Fibroblast of mammary gland (primary cell): ENCODE data around the gene BCAS4.

ENCODE experiments used
- DNase-seq: peaks from one replicate; pipeline ENCODE4 v3.0.0-alpha.2; 2010; ENCODE audit warnings: low read depth
- H3K4me3 ChIP-seq: 2 replicates; pipeline ENCODE4 v1.5.1; 2011; ENCODE audit warnings: low read depth, mild to moderate bottlenecking, low read length, moderate library complexity; ENCODE audit not compliant: control insufficient read depth
- TF ChIP-seq, protein P1 (sequence below): conservative IDR thresholded peaks from 2 replicates; pipeline ENCODE4 v1.5.1; 2011; ENCODE audit warnings: low read depth, low read length, inconsistent platforms; ENCODE audit not compliant: control insufficient read depth, insufficient read depth

The BCAS4 gene

GRCh38 chr20:50887576-50887975 lies 92.7 kb downstream of the BCAS4 start:
- DNase-seq = no peak
- TF ChIP-seq, protein P1, sequence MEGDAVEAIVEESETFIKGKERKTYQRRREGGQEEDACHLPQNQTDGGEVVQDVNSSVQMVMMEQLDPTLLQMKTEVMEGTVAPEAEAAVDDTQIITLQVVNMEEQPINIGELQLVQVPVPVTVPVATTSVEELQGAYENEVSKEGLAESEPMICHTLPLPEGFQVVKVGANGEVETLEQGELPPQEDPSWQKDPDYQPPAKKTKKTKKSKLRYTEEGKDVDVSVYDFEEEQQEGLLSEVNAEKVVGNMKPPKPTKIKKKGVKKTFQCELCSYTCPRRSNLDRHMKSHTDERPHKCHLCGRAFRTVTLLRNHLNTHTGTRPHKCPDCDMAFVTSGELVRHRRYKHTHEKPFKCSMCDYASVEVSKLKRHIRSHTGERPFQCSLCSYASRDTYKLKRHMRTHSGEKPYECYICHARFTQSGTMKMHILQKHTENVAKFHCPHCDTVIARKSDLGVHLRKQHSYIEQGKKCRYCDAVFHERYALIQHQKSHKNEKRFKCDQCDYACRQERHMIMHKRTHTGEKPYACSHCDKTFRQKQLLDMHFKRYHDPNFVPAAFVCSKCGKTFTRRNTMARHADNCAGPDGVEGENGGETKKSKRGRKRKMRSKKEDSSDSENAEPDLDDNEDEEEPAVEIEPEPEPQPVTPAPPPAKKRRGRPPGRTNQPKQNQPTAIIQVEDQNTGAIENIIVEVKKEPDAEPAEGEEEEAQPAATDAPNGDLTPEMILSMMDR = no peak
- no peak overlapping the region for H3K4me3 ChIP-seq

DNA sequence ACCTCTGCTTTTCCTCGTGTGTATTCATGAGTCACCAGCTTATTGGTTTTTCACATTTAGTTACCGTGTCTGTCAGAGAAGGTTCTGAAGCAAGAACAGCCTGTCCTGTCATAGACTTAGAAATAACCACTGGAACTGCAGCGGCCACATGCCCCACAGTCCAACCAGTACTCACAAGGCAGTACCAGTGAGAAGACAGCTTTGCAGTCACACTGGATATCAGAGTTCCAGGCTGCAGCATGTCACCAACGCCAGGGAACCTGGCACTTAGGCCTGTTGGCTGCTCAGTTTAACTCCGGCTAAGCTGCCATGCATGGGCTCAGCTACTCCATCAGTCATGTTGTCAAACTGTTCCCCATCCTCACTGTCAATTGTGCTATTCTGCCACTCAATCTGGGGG lies 96.3 kb downstream of the BCAS4 start:
- no peak for DNase-seq
- TF ChIP-seq, protein P1 = no peak
- no peak overlapping the region for H3K4me3 ChIP-seq

DNA sequence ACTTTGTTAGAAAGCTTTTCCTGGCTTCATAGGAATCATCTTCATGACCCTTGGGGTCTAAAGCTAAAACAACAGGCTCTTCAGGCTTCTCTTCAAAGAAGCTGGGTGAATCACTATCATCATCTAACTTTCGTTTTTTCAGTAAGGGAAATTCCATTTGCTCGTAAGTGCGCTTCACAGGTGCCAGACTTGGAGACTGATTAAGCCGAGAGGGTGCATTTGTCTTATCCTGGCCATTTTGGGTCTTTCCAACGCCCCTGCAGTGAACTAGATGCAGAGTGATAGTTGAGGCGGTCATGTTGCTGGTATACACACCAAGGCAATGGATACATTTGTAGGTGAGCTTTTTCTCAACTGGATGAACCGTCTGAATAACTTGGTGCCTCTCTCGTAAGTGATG lies 97.5 kb downstream of the BCAS4 start:
- no peak for DNase-seq
- H3K4me3 ChIP-seq = no peak overlapping the region
- TF ChIP-seq, protein P1 = no peak

DNA sequence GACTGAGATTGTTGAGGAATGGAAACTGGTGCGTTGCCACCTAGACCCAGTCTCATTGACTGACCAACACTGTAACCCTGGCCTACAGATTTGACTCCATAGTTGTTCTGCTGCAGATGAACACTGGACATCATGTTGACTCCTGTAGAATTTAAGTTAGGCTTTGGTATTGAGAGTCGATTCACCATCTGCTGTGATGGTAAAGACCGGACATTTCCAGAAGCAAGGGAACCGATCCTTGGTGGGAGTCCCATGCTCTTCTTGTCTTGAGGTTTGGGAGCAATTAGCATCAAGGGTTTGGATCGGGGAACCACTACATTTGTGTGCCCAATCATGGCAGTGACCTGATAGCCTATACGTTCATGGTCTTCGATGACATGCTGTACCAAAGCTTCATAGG lies 98.8 kb downstream of the BCAS4 start:
- no peak overlapping the region for H3K4me3 ChIP-seq
- no peak for DNase-seq
- TF ChIP-seq, protein P1 = no peak

DNA sequence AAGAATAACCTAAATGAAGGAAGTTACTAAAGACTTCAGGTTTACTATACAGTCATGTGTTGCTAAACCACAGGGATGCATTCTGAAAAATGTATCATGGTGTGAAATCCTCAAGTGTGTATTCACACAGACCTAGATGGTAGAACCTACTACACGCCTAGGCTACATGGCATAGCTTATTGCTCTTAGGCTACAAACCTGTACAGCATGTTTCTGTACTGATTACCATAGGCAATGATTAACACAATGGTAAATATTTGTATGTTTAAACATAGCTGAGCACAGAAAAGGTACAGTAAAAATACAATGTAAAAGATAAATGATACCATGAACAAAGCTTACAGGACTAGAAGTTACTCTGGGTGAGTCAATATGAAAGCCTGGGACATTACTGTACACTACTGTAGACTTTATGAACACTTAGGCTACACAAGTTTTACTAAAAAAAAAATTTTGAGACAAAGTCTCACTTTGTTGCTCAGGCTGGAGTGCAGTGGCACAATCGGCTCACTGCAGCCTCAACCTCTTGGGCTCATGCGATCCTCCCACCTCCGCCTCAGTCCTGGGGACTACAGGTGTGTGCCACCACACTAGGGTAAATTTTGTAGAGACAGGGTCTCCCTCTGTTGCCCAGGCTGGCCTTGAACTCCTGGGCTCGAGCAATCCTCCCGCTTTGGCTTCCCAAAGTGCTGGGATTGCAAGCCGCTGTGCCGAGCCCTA lies 100.4 kb downstream of the BCAS4 start:
- no peak for DNase-seq
- TF ChIP-seq, protein P1 = no peak
- H3K4me3 ChIP-seq = no peak overlapping the region

DNA sequence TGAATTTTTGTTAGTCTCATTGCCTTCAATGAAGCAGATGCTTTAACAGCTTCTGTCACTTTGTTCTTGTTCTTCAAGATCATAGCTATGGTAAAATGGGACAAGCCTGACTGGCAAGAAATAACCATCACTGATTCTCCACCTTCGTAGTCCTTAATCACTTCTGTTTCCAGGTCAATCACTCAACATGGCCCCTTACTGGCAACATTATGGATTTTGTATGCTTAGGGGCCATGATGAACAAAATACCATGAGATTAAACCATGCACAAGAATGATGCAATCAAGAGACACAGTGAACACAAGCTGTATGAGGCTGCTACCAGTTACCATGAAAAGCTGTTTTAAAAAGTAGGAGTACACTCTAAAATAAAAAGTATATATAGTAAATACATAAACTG lies 103.6 kb downstream of the BCAS4 start:
- TF ChIP-seq, protein P1 = no peak
- no peak overlapping the region for H3K4me3 ChIP-seq
- no peak for DNase-seq
